Kidney epithelial cell (primary cell): ENCODE data around the gene THOC7. TPM values are rescaled to one million over a fixed set of nuclear protein-coding genes. Genes with fewer than 3 reads are reported as not detected.

ENCODE experiments used
- DNase-seq: peaks from one replicate; pipeline ENCODE4 v3.0.0-alpha.2; 2010; ENCODE audit warnings: low read depth
- H3K27me3 ChIP-seq: 2 replicates; pipeline ENCODE4 v1.6.0; 2011; ENCODE audit warnings: low read length; ENCODE audit not compliant: control insufficient read depth, insufficient read depth
- H3K36me3 ChIP-seq: 2 replicates; pipeline ENCODE4 v1.5.1; 2011; ENCODE audit warnings: low read length; ENCODE audit not compliant: control insufficient read depth, insufficient read depth
- H3K4me3 ChIP-seq: 2 replicates; pipeline ENCODE4 v1.5.1; 2011; ENCODE audit warnings: low read depth, mild to moderate bottlenecking, control low read depth, low read length
- total RNA-seq: library from RNA; depleted of rRNA; stranded (reverse); fragments of >200 nt; gene quantifications from 2 replicates; pipeline ENCODE4 v1.2.3, GENCODE V29; 2015
- TF ChIP-seq, protein P1 (sequence below): IDR thresholded peaks from 2 replicates; pipeline ENCODE4 v1.5.1; 2011; ENCODE audit warnings: mild to moderate bottlenecking, moderate library complexity, low read length, control low read depth, inconsistent platforms; ENCODE audit not compliant: insufficient read depth, poor library complexity, severe bottlenecking

The THOC7 gene
- total RNA-seq, 1 donor from 2014 or later = 66.7 TPM

DNA sequence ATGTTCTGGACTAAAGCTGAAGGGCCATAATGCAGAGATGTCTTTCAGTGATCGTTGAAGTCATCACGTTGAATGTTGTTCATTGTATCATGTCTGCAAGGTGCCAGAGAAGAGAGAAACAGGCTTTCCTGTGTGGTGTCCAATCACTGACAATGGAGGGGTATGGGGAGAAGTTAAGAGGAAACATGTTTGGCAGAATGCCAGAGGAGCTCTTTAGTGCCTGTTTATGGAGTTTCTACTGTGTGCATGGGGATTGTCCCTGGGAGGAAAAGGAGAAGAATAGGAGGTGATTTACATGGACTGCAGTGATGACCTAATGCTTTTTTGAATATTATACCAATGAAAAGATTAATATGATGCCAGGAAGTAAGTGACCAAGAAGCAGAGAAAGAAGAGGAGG is 36.9 kb upstream of the THOC7 start:
- DNase-seq = no peak
- no peaks in the 10 kb centered on the region for H3K27me3 ChIP-seq
- TF ChIP-seq, protein P1, sequence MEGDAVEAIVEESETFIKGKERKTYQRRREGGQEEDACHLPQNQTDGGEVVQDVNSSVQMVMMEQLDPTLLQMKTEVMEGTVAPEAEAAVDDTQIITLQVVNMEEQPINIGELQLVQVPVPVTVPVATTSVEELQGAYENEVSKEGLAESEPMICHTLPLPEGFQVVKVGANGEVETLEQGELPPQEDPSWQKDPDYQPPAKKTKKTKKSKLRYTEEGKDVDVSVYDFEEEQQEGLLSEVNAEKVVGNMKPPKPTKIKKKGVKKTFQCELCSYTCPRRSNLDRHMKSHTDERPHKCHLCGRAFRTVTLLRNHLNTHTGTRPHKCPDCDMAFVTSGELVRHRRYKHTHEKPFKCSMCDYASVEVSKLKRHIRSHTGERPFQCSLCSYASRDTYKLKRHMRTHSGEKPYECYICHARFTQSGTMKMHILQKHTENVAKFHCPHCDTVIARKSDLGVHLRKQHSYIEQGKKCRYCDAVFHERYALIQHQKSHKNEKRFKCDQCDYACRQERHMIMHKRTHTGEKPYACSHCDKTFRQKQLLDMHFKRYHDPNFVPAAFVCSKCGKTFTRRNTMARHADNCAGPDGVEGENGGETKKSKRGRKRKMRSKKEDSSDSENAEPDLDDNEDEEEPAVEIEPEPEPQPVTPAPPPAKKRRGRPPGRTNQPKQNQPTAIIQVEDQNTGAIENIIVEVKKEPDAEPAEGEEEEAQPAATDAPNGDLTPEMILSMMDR = no peak

GRCh38 chr3:63900010-63900409 is 36.4 kb upstream of the THOC7 start:
- TF ChIP-seq, protein P1 = no peak
- no peak for DNase-seq
- H3K4me3 ChIP-seq = no peak overlapping the region
- no peaks in the 10 kb centered on the region for H3K36me3 ChIP-seq
- no peaks in the 10 kb centered on the region for H3K27me3 ChIP-seq

More for the DNA sequence above, 36.9 kb upstream of the THOC7 start:
- H3K36me3 ChIP-seq = no peaks in the 10 kb centered on the region
- H3K4me3 ChIP-seq = no peak overlapping the region

GRCh38 chr3:63896332-63897030 is 32.9 kb upstream of the THOC7 start:
- Histone ChIP-seq H3K36me3 (no peaks in the 10 kb centered on the region), H3K27me3 (no peaks in the 10 kb centered on the region), H3K4me3 (no peak overlapping the region)
- TF ChIP-seq, protein P1 = no peak
- no peak for DNase-seq

DNA sequence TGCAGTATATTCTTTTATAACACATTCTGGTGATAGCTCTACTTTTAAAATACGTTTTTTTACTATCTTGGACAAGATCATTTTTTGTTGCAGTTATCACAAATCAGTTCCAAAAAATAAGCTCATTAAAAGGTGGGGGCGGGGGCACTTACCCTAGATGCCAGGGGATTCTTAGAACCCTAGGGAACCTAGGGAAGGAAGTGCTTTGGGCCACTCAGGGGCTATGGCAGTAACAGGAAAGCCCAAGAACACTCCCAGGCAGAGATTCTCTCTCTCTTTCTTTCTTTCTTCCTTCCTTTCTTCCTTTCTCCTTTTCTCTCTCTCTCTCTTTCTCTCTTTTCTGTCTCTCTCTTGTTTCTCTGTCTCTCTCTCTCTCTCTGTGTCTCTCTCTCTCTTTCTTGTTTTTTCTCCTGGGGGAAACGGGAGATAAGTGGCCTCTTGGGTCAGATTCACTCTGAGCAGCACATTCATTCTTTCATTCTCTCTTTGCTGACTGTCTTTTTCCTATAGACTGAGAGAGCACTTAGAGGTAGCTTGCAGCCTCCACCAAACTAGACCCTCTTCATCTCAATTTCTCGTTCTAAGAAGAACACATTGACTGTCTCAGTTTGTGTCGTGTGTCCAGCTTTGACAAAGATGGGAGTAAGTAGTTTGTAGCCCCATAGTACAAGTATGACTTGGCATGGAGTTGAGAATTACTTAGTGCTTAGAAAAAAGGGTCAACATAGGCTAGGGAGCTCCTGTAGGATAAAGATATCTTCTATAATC is 32.0 kb upstream of the THOC7 start:
- Histone ChIP-seq H3K27me3 (no peaks in the 10 kb centered on the region), H3K4me3 (no peak overlapping the region), H3K36me3 (no peaks in the 10 kb centered on the region)
- no peak for DNase-seq
- TF ChIP-seq, protein P1 = no peak

DNA sequence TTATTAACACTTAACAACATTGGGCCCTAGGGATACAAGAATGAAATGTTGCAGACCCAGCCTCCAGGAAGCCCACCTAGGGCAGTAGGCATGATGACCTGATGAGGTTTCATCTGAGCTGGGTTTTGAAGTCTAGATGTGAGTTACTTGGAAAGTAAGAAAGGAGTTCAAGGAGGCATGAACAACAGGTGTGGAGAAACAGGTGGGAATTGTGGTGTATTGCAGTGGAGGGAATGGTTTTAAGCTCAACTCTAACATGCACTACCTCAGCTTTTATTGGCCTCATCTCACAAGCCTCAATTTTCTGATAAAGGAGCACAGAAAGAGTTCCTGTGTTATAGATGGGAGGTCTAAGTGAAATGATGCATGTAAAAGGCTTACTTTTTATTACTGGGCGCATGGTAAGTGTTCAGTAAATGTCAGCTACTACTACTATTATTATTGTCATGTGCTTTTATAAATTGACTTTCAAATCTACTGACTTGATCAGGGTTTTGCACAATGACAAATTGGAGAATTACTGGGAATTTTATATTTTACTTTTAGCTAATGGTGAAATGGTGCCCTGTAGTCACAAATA is 29.3 kb upstream of the THOC7 start:
- H3K36me3 ChIP-seq = no peaks in the 10 kb centered on the region
- no peak overlapping the region for H3K4me3 ChIP-seq
- DNase-seq = no peak
- no peaks in the 10 kb centered on the region for H3K27me3 ChIP-seq
- TF ChIP-seq, protein P1 = no peak
